ENCODE data around the gene ZNF136.

DNA sequence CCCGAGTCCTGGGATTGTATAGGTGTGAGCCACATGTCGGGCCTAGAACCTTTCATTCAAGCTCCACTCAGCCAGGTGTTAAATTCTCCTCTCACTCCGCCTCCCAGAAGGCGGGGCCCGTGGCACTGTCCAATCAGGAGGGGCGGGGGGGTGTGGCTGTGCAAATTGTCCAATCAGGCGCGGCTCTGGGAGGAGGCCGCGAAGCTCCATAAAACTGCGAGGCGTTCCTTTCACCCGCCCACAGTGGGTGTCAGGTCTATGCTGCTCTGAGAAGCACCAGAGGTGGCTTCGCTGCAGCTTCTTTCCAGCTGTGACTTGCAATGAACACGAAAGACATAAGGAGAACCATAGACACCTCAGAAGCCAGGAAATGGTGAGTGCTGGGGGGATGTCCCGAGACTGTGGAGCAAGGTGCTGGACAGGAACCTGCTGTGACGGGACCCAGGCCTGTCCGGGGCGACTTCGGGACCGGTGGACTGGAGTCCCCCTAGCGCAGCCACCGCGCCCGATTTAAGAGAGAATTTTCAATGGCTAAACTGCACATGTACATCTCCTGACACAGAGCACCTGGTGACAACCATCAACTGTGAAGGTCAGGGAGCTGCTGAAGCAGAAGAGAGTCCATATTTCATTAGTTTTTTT is 3.0 kb upstream of the ZNF136 start:
- TF ChIP-seq NR3C1 (CRISPR knock-in tag; conservative IDR thresholded peaks at IDR 0.05; ENCODE audit: low read depth) (no peak), ZNF121 (CRISPR knock-in tag; IDR thresholded peaks at IDR 0.05) (no peak), ZNF219 (CRISPR knock-in tag; IDR thresholded peaks at IDR 0.05; ENCODE audit: borderline replicate concordance) (no peak), GABPB1 (CRISPR knock-in tag; IDR thresholded peaks at IDR 0.05) (no peak)
- TF ChIP-seq, protein P1, sequence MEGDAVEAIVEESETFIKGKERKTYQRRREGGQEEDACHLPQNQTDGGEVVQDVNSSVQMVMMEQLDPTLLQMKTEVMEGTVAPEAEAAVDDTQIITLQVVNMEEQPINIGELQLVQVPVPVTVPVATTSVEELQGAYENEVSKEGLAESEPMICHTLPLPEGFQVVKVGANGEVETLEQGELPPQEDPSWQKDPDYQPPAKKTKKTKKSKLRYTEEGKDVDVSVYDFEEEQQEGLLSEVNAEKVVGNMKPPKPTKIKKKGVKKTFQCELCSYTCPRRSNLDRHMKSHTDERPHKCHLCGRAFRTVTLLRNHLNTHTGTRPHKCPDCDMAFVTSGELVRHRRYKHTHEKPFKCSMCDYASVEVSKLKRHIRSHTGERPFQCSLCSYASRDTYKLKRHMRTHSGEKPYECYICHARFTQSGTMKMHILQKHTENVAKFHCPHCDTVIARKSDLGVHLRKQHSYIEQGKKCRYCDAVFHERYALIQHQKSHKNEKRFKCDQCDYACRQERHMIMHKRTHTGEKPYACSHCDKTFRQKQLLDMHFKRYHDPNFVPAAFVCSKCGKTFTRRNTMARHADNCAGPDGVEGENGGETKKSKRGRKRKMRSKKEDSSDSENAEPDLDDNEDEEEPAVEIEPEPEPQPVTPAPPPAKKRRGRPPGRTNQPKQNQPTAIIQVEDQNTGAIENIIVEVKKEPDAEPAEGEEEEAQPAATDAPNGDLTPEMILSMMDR (IDR thresholded peaks at IDR 0.05): no peak
- TF ChIP-seq, protein P2, sequence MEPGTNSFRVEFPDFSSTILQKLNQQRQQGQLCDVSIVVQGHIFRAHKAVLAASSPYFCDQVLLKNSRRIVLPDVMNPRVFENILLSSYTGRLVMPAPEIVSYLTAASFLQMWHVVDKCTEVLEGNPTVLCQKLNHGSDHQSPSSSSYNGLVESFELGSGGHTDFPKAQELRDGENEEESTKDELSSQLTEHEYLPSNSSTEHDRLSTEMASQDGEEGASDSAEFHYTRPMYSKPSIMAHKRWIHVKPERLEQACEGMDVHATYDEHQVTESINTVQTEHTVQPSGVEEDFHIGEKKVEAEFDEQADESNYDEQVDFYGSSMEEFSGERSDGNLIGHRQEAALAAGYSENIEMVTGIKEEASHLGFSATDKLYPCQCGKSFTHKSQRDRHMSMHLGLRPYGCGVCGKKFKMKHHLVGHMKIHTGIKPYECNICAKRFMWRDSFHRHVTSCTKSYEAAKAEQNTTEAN (CRISPR knock-in tag; IDR thresholded peaks at IDR 0.05): no peak
- TF ChIP-seq, protein P3, sequence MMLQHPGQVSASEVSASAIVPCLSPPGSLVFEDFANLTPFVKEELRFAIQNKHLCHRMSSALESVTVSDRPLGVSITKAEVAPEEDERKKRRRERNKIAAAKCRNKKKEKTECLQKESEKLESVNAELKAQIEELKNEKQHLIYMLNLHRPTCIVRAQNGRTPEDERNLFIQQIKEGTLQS (CRISPR knock-in tag; conservative IDR thresholded peaks at IDR 0.05): no peak
- TF ChIP-seq, protein P4, sequence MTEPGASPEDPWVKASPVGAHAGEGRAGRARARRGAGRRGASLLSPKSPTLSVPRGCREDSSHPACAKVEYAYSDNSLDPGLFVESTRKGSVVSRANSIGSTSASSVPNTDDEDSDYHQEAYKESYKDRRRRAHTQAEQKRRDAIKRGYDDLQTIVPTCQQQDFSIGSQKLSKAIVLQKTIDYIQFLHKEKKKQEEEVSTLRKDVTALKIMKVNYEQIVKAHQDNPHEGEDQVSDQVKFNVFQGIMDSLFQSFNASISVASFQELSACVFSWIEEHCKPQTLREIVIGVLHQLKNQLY (CRISPR knock-in tag; IDR thresholded peaks at IDR 0.05): no peak
- TF ChIP-seq, protein P5, sequence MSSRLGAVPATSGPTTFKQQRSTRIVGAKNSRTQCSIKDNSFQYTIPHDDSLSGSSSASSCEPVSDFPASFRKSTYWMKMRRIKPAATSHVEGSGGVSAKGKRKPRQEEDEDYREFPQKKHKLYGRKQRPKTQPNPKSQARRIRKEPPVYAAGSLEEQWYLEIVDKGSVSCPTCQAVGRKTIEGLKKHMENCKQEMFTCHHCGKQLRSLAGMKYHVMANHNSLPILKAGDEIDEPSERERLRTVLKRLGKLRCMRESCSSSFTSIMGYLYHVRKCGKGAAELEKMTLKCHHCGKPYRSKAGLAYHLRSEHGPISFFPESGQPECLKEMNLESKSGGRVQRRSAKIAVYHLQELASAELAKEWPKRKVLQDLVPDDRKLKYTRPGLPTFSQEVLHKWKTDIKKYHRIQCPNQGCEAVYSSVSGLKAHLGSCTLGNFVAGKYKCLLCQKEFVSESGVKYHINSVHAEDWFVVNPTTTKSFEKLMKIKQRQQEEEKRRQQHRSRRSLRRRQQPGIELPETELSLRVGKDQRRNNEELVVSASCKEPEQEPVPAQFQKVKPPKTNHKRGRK (CRISPR knock-in tag; IDR thresholded peaks at IDR 0.05; ENCODE audit: borderline replicate concordance): no peak
